ENCODE results near the gene NXPH1.

GRCh38 chr7:8605221-8605620 is 171.8 kb downstream of the NXPH1 start:
- no peak for TF ChIP-seq CTCF (conservative IDR thresholded peaks at IDR 0.05; ENCODE audit: low read depth in 2 of 2)
- TF ChIP-seq POLR2AphosphoS5 (IDR thresholded peaks at IDR 0.05; ENCODE audit: low read depth), result no peak
- no peak for TF ChIP-seq EZH2 (IDR thresholded peaks at IDR 0.05; ENCODE audit: low read depth, unreplicated experiment)
- TF ChIP-seq NANOG (IDR thresholded peaks at IDR 0.05; ENCODE audit: borderline replicate concordance), result no peak
